SH-SY5Y (cell line): ENCODE results near the gene ARHGAP21.

Experiments used
- GATA2 ChIP-seq: IDR thresholded peaks from 2 replicates; pipeline ENCODE4 v1.6.1; 2011; ENCODE audit warnings: mild to moderate bottlenecking, low read depth, low read length
- GATA3 ChIP-seq: IDR thresholded peaks from 2 replicates; pipeline ENCODE4 v1.6.1; 2011; ENCODE audit warnings: low read depth, mild to moderate bottlenecking, low read length, moderate library complexity

GRCh38 chr10:24569828-24570657 is 153.6 kb downstream of the ARHGAP21 start:
- TF ChIP-seq GATA2 (no peak), GATA3 (no peak)
